GM12872 (cell line): ENCODE measurements around the gene NKAPD1.

Experiments
- CTCF ChIP-seq: IDR thresholded peaks from 3 replicates; pipeline ENCODE4 v1.5.1; 2011; ENCODE audit warnings: low read depth, mild to moderate bottlenecking, low read length, moderate library complexity; ENCODE audit not compliant: insufficient read depth

The NKAPD1 gene

DNA sequence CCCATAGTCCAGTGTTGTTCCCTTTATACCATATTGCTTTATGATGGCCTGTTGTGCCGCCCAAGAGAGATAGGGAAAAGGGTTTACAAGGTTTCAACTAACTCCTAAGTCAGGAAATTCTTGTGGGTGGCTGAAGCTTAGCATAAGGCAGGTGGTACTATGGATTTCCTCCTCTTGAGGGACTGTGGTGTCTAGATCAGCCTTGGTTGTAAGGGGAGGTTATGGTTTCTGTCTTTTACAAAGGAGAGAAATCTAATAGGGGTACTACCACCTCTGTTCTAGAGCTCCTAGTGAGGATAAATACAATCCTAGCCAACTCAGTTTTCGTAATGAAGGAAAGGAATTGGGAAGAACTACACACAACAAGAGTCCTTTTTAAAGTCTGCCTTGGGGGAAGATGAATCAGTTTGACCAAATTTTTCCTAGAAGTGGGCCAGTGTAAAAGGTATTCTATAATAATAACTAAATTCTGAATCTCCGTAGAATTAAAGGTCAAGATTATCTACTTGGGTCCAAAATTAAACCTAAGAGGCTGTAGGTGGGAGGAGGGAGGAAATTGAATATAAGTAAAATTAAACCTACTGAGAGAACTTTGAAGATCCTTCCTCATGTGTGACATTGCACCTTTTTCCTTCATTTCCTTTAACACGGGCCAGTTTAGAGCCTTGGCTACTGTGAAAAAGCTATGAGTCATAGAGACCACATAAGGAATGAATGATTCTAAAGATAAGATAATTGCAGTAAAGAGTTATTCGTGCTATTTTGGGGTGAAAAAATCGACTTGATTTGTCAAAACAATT is 31.7 kb upstream of the NKAPD1 start:
- no peak for TF ChIP-seq CTCF

- TF ChIP-seq CTCF: no peak
Observed at GRCh38 chr11:112042961-112043304, 31.2 kb upstream of the NKAPD1 start.

DNA sequence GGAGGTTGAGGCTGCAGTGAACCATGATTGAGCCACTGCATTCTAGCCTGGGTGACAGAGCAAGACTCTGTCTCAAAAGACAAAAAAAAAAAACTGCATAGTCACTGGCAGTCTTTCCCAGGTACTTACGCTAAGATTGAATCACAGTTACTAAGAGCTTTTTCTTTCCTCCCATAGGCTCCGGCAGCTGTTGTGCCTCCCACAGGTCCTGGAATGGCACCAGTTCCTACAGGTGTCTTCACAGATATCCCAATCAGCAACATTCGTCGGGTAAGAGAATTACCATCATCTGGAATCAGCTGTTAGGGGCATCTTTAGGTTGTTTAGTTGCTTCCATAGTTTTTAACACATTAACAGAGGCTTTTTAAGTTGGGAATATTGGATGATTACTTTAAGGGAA is 29.1 kb upstream of the NKAPD1 start:
- no peak for TF ChIP-seq CTCF

- TF ChIP-seq CTCF: no peak
Observed at GRCh38 chr11:112049777-112050176, 24.3 kb upstream of the NKAPD1 start.

- TF ChIP-seq CTCF: no peak
Observed at GRCh38 chr11:112050721-112051120, 23.4 kb upstream of the NKAPD1 start.

DNA sequence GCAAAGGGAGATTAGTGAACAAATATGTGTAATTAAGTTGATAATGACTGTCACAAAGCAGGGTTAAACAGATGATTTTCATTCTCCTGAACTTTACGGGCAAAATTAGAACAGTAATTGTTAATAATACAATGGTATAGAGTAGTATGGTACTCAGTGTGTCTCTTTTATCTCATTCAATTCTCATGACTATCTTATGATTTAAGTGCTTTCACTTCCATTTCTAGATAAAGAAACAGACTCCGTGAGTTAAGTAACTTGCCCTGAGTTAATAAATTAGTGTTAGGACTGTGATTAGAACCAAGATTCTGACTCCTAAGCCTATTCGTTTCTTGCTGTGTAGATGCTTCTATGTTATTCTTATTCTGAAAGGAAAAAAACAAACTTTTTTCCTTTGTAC is 22.3 kb upstream of the NKAPD1 start:
- TF ChIP-seq CTCF: no peak

GRCh38 chr11:112057170-112057569 is 16.9 kb upstream of the NKAPD1 start:
- TF ChIP-seq CTCF: no peak
